Measurements from ENCODE around the gene ALK.
A peak's percentile ranks its signal among the peaks of the same experiment; 100 is the strongest.

Gene ALK

GRCh38 chr2:29900971-29901633, 20.3 kb downstream of the ALK start:
- DNase-seq, result no peak

DNA sequence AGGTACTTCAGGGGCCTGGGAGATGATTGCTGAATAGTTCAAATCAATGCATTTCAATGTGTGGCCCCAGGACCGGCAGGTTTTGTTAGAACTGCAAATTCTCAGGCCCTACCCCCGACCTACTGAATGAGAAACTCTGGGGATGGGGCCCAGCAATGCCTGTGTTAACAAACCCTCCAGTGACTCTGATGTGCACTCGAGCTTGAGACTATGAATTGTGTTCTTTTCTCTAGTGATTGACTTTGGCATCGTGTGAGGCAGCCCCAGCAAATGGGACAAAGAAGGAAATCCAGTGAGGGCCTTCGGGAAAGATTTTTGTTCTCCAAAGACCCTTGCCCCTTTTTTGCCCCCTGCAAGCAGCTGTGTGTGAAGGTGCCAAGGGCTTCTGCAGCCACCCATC, 22.4 kb downstream of the ALK start:
- DNase-seq, result no peak

DNA sequence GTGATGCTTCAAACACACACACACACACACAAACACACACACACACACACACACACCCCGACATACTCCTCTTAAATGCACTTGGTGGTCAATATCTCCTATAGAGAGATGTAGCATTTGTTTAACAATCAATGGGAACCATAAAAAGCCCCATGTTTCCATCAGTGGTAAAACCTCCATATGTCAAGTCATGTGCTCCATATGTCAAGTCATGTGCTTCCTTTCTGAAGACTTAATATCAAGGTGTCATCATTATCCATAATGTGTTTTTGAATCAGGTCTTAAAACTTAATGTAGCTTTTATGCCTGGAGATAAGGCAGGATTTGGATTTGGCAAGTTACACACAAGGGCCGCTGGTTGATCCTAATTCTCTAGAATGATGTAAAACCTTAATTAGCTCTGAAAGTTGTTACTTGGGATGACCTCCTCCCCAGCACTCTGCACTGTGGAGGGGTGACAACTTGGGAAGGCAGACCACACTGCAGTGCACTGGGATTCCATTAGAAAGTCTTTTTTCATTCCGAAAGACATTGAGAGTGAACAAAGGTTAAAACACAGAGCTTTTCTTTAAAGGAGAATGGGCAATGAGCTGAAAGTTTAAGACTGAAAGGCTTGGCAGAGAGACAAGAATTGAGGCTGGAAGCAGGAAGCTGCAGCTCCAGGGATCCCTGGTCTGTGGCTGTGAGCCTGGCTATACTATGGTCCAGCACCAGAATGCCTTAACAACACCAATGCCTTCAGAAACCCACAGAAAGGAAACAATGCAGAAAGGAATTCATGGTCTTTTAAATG, 26.4 kb downstream of the ALK start:
- no peak for DNase-seq

DNA sequence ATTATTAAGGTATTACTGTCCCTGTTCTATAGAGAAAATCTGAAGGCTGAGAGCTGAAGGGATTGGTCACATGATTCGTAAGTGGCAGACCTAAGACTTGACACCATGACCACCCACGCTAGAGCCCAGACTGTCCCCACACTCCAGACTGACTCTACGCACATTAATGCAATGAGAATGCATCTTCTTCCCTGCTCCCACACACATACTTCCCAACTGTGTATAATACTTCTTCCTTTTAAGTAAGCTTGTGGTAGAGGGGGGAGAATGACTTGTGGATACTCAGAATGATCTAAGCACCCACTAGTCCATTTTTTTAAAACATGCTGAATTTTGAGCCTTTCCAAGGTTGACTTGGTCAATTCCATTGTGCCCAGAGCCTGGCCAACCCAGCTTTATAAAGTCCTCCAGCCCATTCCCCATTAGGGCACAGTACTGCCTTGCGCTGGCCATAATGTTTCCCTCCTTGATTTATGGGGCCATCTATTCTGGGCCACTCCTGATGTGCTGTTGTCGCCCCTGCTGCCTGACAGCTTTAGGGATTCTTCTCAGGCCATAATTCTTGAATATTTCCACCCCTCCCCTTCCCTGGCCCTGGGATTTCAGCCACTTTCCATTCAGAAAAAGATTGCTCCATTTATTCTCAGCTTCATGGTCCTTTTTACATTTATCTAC, 28.7 kb downstream of the ALK start:
- no peak for DNase-seq

GRCh38 chr2:29881089-29881730, 40.2 kb downstream of the ALK start:
- DNase-seq, result no peak

DNA sequence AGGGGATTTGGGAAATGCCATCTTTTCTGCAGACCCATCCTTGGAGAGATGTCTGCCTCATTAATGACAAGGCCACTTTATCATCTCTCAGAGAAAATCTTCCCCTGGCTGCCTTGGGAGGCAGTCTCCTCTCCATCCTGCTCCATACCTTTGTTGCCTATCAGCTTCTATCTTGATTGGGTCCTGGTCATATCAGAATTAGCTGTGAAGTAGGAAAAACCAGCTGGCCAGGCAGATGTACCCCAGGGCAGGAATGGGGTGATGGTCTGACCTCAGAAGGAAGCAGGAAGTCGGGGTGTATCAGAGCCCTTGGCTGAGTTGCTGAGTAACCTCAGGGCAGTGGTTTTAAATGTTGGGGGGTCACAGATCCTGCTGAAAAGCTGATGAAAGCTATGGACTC, 41.3 kb downstream of the ALK start:
- no peak for DNase-seq

GRCh38 chr2:29879456-29879855, 41.9 kb downstream of the ALK start:
- no peak for DNase-seq

GRCh38 chr2:29878898-29879297, 42.5 kb downstream of the ALK start:
- no peak for DNase-seq

GRCh38 chr2:29876374-29876773, 45.0 kb downstream of the ALK start:
- DNase-seq, result no peak

DNA sequence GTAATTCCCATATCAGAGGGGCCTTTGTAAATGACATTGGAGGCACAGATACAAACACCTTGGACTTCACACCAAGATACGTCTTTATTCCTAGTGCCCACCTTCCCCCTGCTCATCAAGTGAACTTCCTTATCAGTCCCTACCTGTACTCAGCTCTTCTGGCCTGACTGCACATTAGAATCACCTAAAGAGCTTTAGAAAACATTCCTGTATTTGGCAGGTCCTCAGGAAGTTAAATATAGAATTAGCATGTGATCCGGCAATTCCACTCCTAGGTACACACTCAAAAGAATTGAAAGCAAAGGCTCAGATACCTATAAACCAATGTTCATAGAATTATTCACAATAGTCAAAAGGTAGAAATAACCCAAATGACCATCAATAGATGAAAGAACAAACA, 46.6 kb downstream of the ALK start:
- DNase-seq, result no peak

DNA sequence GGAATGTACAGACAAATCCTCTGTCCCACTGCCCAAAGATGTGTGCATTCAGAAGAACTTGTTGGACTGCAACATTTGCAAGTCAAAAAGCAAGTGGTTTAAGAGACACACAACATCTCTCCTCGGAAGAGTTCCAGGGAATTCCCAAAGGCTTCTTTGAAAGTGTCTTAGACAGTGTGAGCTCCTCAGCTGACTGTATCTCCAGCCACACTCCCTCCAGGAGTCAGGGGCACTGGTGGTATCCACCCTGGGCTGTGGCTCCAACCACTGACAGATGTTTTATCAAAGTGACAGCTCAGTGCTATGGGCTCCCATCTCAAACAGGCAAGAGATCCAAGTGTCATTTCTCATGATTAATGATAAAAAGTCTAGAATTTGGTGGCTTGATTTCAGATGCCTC, 48.5 kb downstream of the ALK start:
- DNase-seq, result no peak

- DNase-seq, result peak in 1 of 2 donors; percentile 2
Measured at GRCh38 chr2:29871541-29871940, 49.8 kb downstream of the ALK start.

GRCh38 chr2:29865512-29865911, 55.9 kb downstream of the ALK start:
- no peak for DNase-seq

- no peak for DNase-seq
Measured at GRCh38 chr2:29864988-29865387, 56.4 kb downstream of the ALK start.

- no peak for DNase-seq
Measured at GRCh38 chr2:29855924-29856639, 65.3 kb downstream of the ALK start.

GRCh38 chr2:29850794-29851193, 70.6 kb downstream of the ALK start:
- DNase-seq, result no peak

- no peak for DNase-seq
Measured at GRCh38 chr2:29848566-29849310, 72.6 kb downstream of the ALK start.

DNA sequence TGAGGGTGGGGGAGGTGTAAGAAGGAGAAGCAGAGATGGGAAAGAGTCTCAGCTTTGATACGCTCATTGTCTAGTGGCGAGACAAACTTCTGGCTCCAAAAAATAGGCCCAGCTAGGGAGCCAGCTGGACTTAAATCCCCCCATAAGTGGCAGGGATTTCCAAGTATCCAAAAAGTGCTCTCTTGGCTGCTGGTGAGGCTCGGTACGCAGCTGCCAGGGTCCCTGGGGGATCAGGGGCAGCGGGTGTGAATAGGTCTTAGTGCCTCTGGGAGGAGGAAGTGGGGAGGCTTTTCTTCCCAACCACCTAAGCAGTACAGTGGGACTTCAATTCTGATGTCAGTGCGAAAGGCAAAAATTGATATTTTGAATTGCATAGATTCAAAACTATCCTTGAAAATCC, 73.5 kb downstream of the ALK start:
- no peak for DNase-seq

DNA sequence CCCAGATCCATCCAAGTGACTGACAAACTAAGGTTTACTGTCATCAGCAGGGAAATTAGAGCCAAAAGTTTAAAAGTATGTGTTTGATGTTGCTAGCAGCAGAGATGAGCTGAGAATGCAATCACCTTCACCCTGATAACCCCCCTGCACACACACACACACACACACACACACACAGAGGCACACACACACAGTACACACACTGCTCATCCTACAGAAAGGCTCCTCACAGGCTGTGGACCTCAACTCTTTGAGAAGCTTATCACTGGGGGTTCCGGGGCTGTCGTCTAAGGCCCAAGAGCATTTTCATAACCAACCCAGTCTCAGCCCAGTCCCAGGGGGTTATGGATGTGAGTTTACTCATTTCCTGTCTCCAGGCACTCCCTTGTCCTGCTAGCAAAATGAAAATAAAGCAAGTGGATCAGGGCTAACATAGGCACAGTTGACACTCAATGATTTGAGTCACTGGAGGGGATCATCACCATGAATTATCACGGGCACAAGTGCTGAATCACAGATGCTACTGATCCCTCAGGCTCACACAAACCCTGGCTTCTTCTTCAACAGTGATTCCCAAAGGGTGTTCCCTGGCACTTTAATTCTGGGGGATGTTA, 76.6 kb downstream of the ALK start:
- DNase-seq, result no peak

DNA sequence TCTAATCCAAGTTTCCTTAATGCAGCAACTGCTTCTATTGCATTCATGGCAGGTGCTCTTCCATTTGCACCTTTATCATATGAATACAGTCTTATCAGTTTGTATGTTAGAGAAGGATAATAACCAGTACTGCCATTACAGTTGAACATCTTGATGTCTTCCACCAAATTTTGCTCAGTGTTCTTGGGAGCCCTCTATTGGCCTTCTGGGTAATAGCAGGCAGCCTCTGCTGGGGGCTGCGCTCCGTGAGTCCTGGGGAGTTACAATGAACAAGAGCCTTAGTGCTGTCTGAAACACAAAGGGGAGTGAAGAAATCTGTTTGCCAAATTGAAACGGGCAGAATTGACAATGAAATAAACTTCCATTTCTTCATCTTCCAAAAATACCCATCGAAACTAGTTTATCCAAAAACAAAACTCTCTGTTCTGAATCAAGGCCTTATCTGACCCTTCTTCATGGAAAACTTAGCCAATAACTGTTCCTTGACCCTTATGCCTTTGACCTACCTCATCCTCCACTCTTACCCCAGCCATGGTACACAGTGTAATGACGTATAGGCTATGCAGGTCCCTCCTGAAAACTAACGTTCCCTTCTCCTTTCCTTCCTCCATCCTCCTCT, 79.9 kb downstream of the ALK start:
- peak in 1 of 2 donors; percentile 55 for DNase-seq

- no peak for DNase-seq
Measured at GRCh38 chr2:29839306-29839705, 82.1 kb downstream of the ALK start.

Measured in inflammatory macrophage treated with lipopolysaccharide for 1 hour (primary cell).